ENCODE data around the gene GSK3B.

Gene GSK3B

GRCh38 chr3:119831022-119831421 is 263.2 kb downstream of the GSK3B start:
- H3K36me3 ChIP-seq (ENCODE audit: control insufficient read depth, insufficient read depth, low read length), result no peaks in the 10 kb centered on the region
- no peaks in the 10 kb centered on the region for H3K9me3 ChIP-seq (ENCODE audit: control insufficient read depth, low read length)
- H3K4me2 ChIP-seq (ENCODE audit: low read length), result no peak overlapping the region
- H3K9ac ChIP-seq, result no peak overlapping the region
- H2AFZ ChIP-seq, result no peak overlapping the region
- H3K27ac ChIP-seq, result no peak overlapping the region
- peaks cover 2% of the 10 kb centered on the region for H3K4me1 ChIP-seq
- no peak overlapping the region for H3K4me3 ChIP-seq (ENCODE audit: low read depth, low read length)
- H3K27me3 ChIP-seq (ENCODE audit: control insufficient read depth, insufficient read depth, low read length), result no peaks in the 10 kb centered on the region
- TF ChIP-seq CTCF (IDR thresholded peaks at IDR 0.05), result no peak
- H3K79me2 ChIP-seq, result no peaks in the 10 kb centered on the region

GRCh38 chr3:119829420-119829819 is 264.8 kb downstream of the GSK3B start:
- no peak for TF ChIP-seq CTCF (IDR thresholded peaks at IDR 0.05)
- Histone ChIP-seq H3K27ac (no peak overlapping the region), H3K4me3 (ENCODE audit: low read depth, low read length) (no peak overlapping the region), H3K4me1 (no peaks in the 10 kb centered on the region), H3K36me3 (ENCODE audit: control insufficient read depth, insufficient read depth, low read length) (no peaks in the 10 kb centered on the region), H3K79me2 (no peaks in the 10 kb centered on the region), H3K9me3 (ENCODE audit: control insufficient read depth, low read length) (no peaks in the 10 kb centered on the region), H2AFZ (no peak overlapping the region), H3K9ac (no peak overlapping the region), H3K27me3 (ENCODE audit: control insufficient read depth, insufficient read depth, low read length) (no peaks in the 10 kb centered on the region), H3K4me2 (ENCODE audit: low read length) (no peak overlapping the region)

GRCh38 chr3:119826711-119827608 is 267.3 kb downstream of the GSK3B start:
- H3K27me3 ChIP-seq (ENCODE audit: control insufficient read depth, insufficient read depth, low read length), result no peaks in the 10 kb centered on the region
- no peak overlapping the region for H3K4me3 ChIP-seq (ENCODE audit: low read depth, low read length)
- no peak overlapping the region for H2AFZ ChIP-seq
- H3K27ac ChIP-seq, result no peak overlapping the region
- H3K4me2 ChIP-seq (ENCODE audit: low read length), result no peak overlapping the region
- no peak for TF ChIP-seq CTCF (IDR thresholded peaks at IDR 0.05)
- H3K9me3 ChIP-seq (ENCODE audit: control insufficient read depth, low read length), result no peaks in the 10 kb centered on the region
- H3K79me2 ChIP-seq, result no peaks in the 10 kb centered on the region
- H3K36me3 ChIP-seq (ENCODE audit: control insufficient read depth, insufficient read depth, low read length), result no peaks in the 10 kb centered on the region
- H3K4me1 ChIP-seq, result no peaks in the 10 kb centered on the region
- H3K9ac ChIP-seq, result no peak overlapping the region

GRCh38 chr3:119825820-119826219 is 268.4 kb downstream of the GSK3B start:
- Histone ChIP-seq H3K4me3 (ENCODE audit: low read depth, low read length) (no peak overlapping the region), H3K79me2 (no peaks in the 10 kb centered on the region), H3K4me1 (no peaks in the 10 kb centered on the region), H3K36me3 (ENCODE audit: control insufficient read depth, insufficient read depth, low read length) (no peaks in the 10 kb centered on the region), H3K27ac (no peak overlapping the region), H3K9ac (no peak overlapping the region), H3K27me3 (ENCODE audit: control insufficient read depth, insufficient read depth, low read length) (no peaks in the 10 kb centered on the region), H2AFZ (no peak overlapping the region), H3K4me2 (ENCODE audit: low read length) (no peak overlapping the region), H3K9me3 (ENCODE audit: control insufficient read depth, low read length) (no peaks in the 10 kb centered on the region)
- TF ChIP-seq CTCF (IDR thresholded peaks at IDR 0.05), result no peak

GRCh38 chr3:119819806-119820205 is 274.4 kb downstream of the GSK3B start:
- H3K9ac ChIP-seq, result no peak overlapping the region
- H3K36me3 ChIP-seq (ENCODE audit: control insufficient read depth, insufficient read depth, low read length), result no peaks in the 10 kb centered on the region
- no peak for TF ChIP-seq CTCF (IDR thresholded peaks at IDR 0.05)
- no peak overlapping the region for H2AFZ ChIP-seq
- no peaks in the 10 kb centered on the region for H3K79me2 ChIP-seq
- no peak overlapping the region for H3K27ac ChIP-seq
- H3K4me2 ChIP-seq (ENCODE audit: low read length), result no peak overlapping the region
- no peaks in the 10 kb centered on the region for H3K4me1 ChIP-seq
- H3K9me3 ChIP-seq (ENCODE audit: control insufficient read depth, low read length), result no peaks in the 10 kb centered on the region
- no peak overlapping the region for H3K4me3 ChIP-seq (ENCODE audit: low read depth, low read length)
- no peaks in the 10 kb centered on the region for H3K27me3 ChIP-seq (ENCODE audit: control insufficient read depth, insufficient read depth, low read length)
